Right kidney (tissue), 1 donor: ENCODE measurements around the gene ANGPTL8.

ENCODE experiments used
- DNase-seq: peaks from one replicate; pipeline ENCODE4 v3.0.0-alpha.2; 2016

ANGPTL8 gene

DNA sequence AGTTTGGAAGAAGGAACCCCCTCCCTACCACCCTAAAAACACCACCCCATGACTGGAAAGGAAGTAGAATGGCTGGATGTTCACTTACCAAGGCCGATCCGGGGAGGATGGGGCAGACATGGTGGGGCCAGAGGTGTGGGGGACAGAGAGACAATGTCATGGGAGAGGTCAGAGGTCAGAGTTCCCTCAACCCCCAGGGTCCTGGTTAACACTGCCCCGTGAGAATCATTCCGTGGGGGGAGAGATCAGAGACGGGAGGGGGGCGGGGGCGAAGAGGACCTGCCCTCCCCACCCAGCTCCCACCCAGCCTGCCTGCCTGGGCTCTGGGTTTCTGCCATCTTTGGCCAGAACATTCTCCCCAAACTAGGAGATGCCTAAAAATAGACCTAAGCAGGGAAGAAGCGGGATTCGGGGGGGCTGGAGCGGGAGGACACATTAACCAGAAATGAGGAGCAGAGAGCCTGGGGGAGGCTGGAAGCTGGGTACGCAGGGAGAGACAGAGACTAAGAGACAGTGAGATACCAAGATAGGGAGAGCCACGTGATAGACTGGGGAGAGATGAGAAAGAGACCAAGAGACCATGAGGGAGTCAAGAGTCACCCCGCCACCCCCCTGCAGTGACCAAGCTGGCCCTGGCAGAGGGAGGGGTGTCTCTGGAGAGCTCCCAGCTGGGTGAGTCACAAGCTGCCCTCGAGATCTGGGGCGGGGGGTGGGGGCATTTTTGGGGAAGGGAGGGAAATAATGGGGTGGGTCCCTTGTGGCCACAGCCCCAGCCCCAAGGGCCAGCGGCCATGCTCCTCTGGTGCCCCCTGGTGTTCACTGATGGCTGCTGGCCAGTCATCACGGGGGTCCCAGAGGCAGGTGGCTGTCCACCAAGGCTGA, 36.0 kb upstream of the ANGPTL8 start:
- peak; percentile 42 for DNase-seq

DNA sequence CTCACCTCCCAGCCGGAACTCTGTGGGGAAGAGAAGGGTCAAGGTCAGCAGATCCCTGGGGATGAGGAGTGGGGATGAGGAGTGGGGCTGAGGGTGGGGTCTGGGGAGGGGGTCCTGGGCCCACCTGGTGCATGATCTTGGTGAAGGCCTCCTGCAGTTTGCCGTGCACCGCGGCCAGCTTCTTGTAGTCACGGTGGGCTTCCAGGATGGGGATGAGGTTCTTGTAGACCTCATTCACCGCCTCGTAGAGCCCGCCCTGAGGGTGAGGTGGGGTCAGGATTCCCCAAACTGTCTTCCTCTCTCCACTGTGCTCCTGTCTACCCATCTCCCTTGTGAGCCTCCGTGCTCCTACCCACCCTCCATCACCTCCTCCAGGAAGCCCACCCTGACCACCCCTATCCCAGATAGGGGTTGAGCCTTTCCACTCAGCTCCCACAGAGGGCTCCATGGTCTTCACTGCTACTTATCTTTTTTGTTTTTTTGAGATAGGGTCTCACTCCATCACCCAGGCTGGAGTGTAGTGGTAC, 35.3 kb upstream of the ANGPTL8 start:
- DNase-seq = no peak

DNA sequence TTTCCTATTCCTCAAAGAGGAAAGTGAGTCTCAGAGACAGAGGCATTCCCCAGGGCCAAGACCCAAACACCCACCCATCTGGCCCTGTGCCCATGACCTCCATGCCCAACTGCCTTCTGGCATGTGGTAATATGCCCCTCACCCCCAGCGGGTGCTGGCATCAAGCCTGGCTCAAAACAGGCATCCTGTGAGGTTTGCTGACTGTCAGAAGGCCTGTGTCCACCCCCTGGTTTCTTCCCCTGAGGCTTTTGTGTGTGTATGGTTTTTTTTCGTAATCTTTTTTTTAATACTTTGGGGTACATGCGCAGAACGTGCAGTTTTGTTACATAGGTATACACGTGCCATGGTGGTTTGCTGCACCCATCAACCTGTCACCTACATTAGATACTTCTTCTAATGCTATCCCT, 34.5 kb upstream of the ANGPTL8 start:
- DNase-seq = no peak

DNA sequence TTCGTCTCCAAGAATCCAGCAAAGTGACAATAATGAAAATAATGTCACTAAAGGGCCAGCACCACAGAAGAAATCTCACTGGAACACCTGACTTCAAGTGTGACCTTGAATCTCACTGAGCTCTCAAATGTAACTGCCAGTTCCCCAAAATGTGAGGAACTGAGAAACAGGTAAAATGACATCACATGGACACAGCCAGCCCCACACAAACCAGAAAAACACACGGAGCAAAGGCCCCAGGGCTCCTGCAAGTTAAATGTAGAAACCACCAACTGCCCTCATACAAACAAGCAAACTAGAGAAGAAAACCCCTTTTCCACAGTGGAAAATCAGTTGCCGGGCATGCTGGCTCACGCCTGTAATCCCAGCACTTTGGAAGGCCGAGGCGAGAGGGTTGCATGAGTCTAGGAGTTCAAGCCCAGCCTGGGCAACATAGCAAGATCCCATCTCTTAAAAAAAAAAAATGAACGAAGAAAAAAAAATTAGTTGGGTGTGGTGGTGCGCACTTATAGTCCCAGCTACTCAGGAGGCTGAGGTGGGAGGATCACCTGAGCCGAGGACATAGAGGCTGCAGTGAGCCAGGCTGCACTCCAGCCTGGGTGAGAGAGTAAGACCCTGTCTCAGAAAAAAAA, 33.4 kb upstream of the ANGPTL8 start:
- no peak for DNase-seq

DNA sequence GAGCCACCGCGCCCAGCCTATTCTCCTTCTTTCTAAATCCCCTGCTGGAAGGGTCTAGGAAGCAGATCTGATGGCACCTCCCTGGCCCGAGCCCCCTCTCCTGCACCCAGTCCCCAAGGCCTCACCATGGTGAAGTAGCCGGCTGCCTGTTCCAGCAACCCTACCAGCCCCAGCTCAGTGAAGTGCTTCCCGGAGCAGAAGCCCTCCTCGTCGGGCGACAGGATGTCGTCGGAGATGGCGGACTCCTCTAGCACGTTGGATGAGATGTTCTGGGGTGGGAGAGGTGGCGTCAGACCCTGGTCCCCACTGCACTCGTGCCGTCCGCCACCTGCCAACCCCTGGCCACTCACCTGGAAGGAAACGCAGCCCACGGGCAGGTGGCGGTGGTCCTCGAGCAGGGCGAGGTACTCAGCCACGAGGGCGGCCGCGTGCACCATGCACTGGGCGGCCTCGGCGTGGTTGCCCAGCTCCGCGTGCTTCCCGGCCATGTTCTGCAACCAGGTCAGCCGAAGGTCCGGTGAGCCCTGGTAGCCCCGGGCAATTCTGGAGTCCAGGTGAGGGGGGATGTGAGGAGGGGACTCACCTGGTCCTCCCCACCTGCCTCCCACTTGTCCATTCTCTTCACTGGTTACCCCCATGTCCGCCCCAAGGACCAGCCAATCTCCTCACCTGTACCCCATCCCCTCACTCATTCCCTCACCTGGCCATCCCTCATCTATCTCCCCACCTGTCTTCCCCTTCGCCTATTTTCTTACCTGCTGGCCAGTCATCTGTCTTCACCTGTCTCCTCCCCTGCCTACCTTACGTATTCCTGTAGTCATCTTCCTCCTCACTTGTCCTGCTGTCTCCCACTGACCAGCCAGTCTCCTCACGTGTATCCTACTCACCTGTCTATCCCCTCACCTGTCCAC, 30.6 kb upstream of the ANGPTL8 start:
- no peak for DNase-seq

DNA sequence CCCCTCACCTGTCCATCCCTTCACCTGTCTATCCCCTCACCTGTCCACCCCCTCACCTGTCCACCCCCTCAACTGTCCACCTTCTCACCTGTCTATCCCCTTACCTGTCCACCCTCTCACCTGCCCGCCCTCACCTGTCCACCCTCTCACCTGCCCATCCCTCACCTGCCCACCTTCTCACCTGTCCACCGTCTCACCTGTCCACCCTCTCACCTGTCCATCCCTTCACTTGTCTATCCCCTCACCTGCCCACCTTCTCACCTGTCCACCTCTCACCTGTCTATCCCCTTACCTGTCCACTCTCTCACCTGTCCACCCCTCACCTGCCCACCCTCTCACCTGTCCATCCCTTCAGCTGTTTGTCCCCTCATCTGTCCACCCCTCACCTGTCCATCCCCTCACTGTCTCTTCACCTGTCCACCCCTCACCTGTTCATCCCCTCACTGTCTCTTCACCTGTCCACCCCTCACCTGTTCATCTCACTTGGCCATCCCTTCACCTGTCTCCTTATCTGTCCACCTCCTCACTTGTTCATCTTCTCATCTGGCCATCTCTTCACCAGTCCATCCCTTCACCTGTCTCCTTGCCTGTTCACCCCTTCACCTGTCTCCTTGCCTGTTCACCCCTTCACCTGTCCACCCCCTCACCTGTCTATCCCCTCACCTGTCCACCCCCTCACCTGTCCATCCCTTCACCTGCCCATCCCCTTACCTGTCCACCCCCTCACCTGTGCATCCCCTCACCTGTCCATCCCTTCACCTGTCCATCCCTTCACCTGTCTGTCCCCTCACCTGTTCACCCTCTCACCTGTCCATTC, 29.4 kb upstream of the ANGPTL8 start:
- no peak for DNase-seq

DNA sequence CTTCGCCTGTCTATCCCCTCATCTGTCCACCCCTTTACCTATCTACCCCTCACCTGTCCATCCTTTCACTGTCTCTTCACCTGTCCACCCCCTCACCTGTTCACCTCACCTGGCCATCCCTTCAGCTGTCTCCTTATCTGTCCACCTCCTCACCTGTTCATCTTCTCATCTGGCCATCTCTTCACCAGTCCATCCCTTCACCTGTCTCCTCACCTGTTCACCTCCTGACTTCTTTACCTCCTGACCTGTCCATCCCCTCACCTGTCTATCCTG, 28.8 kb upstream of the ANGPTL8 start:
- no peak for DNase-seq

DNA sequence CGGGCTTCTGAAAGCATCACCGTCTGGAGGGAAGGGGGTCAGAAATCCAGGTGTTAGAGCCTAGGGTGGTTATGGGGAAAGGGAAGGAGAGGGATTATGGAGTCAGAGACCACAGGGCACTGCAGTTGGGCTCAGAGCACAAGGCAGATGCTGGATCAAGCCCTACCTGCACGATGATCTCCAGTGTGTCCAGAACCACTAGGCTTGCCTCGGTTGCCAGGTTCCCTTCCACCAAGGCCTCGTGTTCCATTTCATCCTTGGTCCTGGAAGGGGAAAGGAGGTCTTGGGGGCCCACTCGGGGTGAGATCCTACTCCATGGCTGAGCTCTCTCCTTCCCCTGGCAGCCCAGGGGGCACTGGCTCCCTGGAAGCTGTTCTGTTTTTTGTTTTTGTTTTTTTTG, 25.0 kb upstream of the ANGPTL8 start:
- no peak for DNase-seq

DNA sequence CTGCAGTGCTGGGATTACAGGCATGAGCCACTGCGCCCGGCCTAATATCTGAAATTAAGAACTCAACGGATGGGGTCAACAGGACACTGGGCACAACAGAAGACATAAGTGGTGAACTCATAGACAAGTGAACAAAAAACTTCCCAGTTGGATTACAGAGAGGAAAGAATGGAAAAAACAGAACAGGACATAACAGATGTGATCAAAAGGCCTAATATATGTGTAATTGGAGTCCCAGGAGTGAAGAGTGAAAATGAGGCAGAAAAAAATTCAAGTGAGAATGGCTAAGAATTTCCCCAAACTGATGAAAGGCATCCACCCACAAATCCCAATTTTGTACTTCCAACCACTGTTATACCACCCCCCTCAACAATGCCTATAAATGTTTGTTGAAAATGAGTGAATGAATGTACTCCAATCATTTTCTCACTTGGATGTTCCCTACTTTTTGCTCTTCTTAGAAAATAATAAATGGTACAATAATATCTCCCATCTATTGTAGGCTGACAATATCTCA, 18.3 kb upstream of the ANGPTL8 start:
- DNase-seq = no peak

DNA sequence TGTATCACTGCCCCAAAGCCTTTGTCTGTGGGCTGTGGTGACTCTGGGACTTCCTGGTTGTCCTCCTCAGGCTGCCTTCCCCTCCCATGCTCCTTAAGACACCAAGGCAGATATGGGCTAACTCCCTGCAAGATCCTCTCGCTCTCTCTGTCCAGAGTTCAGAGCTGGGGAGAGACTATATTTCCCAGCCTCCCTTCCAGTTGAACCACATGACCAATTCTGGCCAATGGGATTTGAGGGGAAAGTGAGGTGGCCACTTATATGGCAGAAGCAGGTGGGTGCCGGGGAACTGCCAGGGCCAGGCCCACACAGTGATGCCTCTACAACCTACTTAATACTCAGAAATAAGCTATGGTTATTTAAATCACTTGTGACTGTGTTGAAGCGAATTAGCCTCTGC, 16.2 kb upstream of the ANGPTL8 start:
- DNase-seq = no peak

DNA sequence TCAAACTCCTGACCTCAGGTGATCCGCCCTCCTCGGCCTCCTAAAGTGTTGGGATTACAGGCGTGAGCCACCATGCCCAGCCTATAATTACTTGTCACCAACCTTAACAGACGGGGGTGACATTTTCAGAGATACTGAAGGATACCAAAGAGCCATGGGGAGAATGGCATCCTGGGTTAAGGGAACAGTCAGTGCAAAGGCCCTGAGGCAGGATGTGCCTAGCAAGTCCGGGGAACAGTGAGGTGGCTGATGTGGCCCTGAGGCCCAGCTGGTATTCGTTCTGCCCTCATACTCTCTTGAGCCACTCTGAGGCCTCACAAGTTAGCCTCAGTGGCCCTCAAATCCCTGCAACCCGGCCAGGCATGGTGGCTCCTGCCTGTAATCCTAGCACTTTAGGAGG, 15.0 kb upstream of the ANGPTL8 start:
- DNase-seq = no peak

DNA sequence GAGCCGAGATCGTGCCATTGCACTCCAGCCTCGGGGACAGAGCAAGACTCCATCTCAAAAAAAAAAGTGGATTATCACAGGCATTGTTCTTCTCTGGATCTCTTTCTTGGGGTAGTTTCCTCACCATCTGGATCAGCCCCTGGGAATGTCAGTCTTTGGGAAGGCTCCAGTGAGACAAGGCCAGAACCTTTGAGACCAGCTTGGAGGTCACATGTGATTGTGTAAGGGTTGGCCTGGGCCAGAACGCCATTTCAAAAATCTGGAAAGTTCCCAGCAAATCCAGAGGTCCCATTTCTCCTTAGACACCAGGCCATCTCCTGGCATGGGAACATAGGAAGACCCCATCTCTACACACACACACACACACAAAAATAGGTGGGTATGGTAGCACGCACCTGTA, 14.2 kb upstream of the ANGPTL8 start:
- DNase-seq = no peak

DNA sequence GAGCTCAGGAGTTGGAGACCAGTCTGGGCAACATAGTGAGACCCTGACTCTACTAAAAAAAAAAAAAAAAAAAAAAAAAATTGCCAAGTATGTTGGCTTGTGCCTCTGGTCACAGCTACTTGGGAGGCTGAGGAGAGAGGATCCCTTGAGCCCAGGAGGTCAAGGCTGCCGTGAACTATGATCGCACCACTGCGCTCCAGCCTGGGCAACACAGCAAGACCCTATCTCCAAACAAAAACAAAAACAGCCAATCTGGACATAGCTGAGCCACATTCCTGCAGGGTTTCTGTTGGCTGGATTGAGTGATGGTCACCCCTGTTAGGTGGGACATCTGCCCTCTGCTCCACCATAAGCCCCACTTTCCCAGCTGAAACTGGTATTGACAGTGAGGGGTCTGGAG, 13.6 kb upstream of the ANGPTL8 start:
- DNase-seq = no peak

DNA sequence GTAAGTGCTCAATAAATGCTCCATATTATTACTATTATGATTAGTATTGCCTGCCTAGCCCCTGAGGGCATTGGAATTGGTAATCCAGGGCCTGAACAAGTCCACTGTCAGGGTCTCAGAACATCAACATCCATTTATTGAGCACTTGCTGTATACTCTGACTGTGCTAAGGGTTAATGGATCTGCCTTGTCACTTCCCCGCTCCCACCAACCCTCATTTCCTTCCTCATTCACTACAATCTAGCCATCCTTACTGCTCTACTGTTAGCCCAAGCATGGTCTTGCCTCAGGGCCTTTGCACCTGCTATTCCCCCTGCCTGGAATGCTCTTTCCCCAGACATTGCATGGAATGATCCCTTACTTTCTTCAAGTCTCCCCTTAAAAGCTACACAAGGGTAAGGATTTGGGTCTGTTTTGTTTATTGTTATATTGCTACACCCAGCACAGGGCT, 12.7 kb upstream of the ANGPTL8 start:
- DNase-seq = no peak

DNA sequence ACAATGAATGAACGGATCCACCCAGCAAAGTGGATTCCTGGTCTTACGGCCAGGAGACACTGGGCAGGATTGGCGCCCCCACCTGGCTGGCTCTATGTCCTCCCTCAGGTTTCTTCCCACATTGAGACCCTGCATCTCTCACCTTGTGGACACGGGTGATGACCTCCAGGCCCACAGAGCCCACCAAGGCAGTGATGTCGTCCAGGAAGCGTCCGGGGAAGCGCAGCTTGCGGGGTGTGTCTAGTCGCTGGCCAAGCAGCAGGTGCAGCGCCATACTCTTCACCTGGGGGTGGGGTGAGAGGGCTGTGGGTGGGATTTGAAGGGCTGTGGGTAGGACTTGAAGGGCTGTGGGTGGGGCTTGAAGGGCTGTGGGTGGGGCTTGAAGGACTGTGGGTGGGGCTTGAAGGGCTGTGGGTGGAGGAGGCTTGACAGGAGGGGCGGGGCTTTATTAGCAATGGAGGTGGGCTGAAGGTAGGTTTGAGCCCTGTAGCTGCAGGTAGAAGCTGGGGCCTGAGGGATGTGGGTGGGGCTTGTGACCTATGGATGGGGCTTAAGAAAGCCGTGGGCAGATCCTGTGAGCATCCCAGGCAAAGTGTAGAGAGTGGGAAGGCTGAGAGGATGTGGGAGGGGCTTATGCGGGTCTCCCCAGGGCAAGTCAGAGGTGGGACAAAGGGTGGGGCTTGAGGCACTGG, 12.1 kb upstream of the ANGPTL8 start:
- no peak for DNase-seq

DNA sequence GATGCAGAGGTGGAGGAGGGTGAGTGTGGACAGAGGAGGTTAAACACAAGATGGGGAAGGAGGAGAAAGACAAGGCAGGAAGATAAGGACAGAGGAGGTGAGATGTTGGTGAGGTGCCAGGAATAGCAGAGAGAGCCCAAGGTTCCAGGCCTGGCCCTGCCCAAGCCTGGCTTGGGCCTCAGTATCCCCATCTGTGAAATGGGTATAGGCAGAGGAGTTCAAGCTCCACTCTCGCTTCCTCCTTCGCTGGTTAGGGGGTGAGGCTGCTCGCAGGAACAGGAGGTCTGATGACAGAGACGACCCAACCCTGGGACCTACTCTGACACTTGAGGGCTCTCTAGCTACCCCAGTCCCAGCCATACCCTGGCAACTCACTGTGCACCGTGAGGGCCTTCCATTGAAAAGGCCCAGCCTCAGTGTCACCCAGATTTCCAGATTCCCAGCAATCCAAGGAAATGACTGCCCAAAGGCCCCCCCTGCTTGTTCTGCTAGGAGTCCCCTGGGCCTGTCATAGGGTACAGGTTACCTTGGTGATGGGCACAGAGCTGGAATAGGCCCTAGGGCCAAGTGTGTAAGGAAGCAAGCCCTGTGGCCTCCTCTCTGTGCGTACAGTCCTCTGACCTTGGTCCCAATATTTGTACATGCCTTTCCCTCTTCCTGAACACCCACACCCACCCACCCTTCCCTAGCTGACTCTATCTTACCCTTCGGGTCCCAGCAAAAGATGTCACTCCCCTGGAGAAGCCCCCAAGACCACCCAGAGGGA, 8.6 kb upstream of the ANGPTL8 start:
- DNase-seq = no peak

DNA sequence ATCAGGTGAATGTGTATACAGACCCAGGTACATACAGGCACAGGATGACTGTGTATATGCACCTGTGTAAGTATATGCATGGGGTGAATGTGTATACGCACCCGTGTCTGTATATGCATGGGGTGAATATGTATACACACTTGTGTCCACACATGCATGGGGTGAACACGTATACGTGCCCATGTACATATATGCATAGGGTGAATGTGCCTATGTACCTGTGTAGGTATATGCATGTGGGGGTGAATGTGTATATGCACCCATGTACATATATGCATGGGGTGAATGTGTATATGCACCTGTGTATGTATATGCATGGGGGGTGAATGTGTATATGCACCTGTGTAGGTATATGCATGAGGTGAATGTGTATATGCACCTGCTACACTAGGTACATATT, 6.9 kb upstream of the ANGPTL8 start:
- DNase-seq = no peak

DNA sequence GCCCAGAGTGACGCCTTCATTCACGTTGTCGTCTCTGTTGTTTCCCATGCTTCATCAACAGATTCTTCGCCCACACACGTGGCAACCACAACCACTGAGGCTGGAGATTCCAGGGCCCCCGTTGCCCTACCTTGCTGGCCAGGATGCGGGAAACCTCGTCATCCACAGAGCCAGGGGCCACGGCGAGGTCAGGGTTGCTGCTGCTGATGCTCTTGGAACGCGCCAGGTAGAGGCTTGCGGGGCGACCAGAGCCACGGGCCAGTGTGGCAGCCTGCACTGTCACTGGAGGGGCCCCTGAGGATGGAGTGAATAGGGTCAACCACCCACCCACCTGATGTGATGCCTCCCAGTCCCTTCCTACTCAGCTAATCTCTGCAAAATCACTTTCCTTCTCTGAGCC, 6.3 kb upstream of the ANGPTL8 start:
- no peak for DNase-seq

DNA sequence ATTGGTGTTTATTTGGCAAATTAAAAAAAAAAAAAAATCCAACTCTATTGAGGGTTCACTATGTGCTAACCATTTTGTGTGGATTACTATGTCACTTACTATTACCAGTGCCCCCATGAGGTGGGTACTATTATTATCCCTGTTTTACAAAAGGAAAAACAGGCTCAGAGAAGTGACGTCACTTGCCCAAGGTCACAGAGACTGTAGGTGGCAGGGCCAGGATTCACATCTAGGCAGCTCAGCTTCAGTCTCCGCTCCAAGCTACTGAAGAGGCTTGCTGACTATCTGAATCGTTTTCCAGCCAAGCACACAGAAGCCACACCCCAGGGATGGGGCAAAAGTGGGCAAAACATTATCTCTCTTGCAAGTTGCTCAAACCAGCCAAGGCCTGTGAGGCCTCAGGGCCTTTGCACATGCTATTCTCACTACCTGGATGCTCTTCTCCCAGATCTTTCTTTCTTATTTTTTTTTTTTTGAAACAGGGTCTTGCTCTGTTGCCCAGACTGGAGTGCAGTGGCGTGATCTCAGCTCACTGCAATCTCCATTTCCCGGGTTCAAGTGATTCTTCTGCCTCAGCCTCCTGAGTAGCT, 4.8 kb upstream of the ANGPTL8 start:
- no peak for DNase-seq
